ENCODE data around the gene DCDC2B. TPM values are rescaled to one million over a fixed set of nuclear protein-coding genes. Genes with fewer than 3 reads are reported as not detected.
A peak's percentile ranks its signal among the peaks of the same experiment; 100 is the strongest.
"Not testable (repeated sequence)": the region's sequence is repeated elsewhere in the genome, so short reads cannot be mapped to it uniquely, and the experiment has no call there.

The DCDC2B gene
- 10 to 100 TPM in 1 of 7 donors, 1 to 10 TPM in 1, under 1 TPM in 2, not detected in 3; 0.22 to 13.3 (median 0.99) TPM for total RNA-seq
- under 1 TPM in 1 of 2 donors, not detected in 1; 0.05 TPM for polyA plus RNA-seq
- long read RNA-seq, donor 1, partial matches to known transcripts, result 0 of 13 reads
- long read RNA-seq, donor 1, other reads (novel, unspliced or antisense), result 13 of 13 reads
- long read RNA-seq, donor 2, result 0 reads
- long read RNA-seq, donor 3, partial matches to known transcripts, result 0 of 7 reads
- long read RNA-seq, donor 3, other reads (novel, unspliced or antisense), result 6 of 7 reads

GRCh38 chr1:32208891-32209328 lies at the start of gene DCDC2B:
Gene DCDC2B (plus strand): TSS chr1:32209089. CDS start chr1:32209094, 5 bp downstream.
- H3K9me3 ChIP-seq, result no peaks in the 10 kb centered on the region
- DNase-seq, result peak in 2 of 5 donors; percentile 45 to 53
- no peak within 1 kb of the TSS for H3K27ac ChIP-seq
- intact Hi-C loops (cut with DNase I), result no loop called here
- no peaks in the 10 kb centered on the region for H3K27me3 ChIP-seq
- no peak within 1 kb of the TSS for H3K4me3 ChIP-seq
- TF ChIP-seq POLR2A (IDR thresholded peaks at IDR 0.05) (no peak), CTCF (IDR thresholded peaks at IDR 0.05) (no peak), EP300 (IDR thresholded peaks at IDR 0.05) (no peak)
- peaks cover 9% of the 10 kb centered on the region for H3K4me1 ChIP-seq (ENCODE audit: insufficient read depth)
- 79 to 81% (median 80%) methylated on average over 5 of the region's 5 CpGs for WGBS, 3 donors
- no peaks in the 10 kb centered on the region for H3K36me3 ChIP-seq

GRCh38 chr1:32159189-32159588 lies 49.7 kb upstream of the DCDC2B start:
- Histone ChIP-seq H3K27ac (no peak overlapping the region), H3K4me1 (ENCODE audit: insufficient read depth) (no peaks in the 10 kb centered on the region), H3K4me3 (no peak overlapping the region), H3K36me3 (no peaks in the 10 kb centered on the region), H3K9me3 (no peaks in the 10 kb centered on the region), H3K27me3 (no peaks in the 10 kb centered on the region)
- no peak for DNase-seq
- 59 to 65% (median 65%) methylated on average over 3 of the region's 3 CpGs for WGBS, 3 donors
- intact Hi-C loops (cut with DNase I), result no loop called here
- no peak for TF ChIP-seq EP300 (IDR thresholded peaks at IDR 0.05)
- TF ChIP-seq POLR2A (IDR thresholded peaks at IDR 0.05), result no peak
- no peak for TF ChIP-seq CTCF (IDR thresholded peaks at IDR 0.05)

GRCh38 chr1:32163405-32163804 lies 45.5 kb upstream of the DCDC2B start:
- Histone ChIP-seq H3K9me3 (no peaks in the 10 kb centered on the region), H3K36me3 (no peaks in the 10 kb centered on the region), H3K4me3 (no peak overlapping the region), H3K4me1 (ENCODE audit: insufficient read depth) (no peaks in the 10 kb centered on the region), H3K27me3 (no peaks in the 10 kb centered on the region), H3K27ac (no peak overlapping the region)
- intact Hi-C loops (cut with DNase I), result no loop called here
- TF ChIP-seq EP300 (IDR thresholded peaks at IDR 0.05) (no peak), POLR2A (IDR thresholded peaks at IDR 0.05) (no peak), CTCF (IDR thresholded peaks at IDR 0.05) (no peak)
- 93 to 97% (median 96%) methylated on average over 2 of the region's 2 CpGs for WGBS, 3 donors
- no peak for DNase-seq

DNA sequence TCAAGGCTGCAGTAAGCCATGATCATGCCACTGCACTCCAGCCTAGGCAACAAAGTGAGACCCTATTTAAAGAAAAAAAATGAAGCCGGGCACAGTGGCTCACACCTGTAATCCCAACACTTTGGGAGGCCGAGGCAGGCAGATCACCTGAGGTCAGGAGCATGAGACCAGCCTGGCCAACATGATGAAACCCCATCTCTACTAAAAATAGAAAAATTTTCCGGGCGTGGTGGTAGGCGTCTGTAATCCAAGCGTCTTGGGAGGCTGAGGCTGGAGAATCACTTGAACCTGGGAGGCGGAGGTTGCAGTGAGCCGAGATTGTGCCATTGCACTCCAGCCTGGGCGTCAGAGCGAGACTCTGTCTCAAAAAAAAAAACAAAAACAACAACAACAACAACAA lies 43.3 kb upstream of the DCDC2B start:
- H3K27me3 ChIP-seq; H3K4me1 ChIP-seq (ENCODE audit: insufficient read depth); H3K27ac ChIP-seq; H3K9me3 ChIP-seq; H3K36me3 ChIP-seq; DNase-seq; H3K4me3 ChIP-seq; intact Hi-C loops (cut with DNase I): not testable (repeated sequence)
- 92 to 94% (median 93%) methylated on average over 10 of the region's 10 CpGs for WGBS, 3 donors

- intact Hi-C loops (cut with DNase I), result no loop called here
- Histone ChIP-seq H3K27ac (no peak overlapping the region), H3K27me3 (no peaks in the 10 kb centered on the region), H3K4me1 (ENCODE audit: insufficient read depth) (no peaks in the 10 kb centered on the region), H3K4me3 (no peak overlapping the region), H3K9me3 (no peaks in the 10 kb centered on the region), H3K36me3 (no peaks in the 10 kb centered on the region)
- TF ChIP-seq CTCF (IDR thresholded peaks at IDR 0.05) (no peak), EP300 (IDR thresholded peaks at IDR 0.05) (no peak), POLR2A (IDR thresholded peaks at IDR 0.05) (no peak)
- 44 to 51% (median 45%) methylated on average over 4 of the region's 4 CpGs for WGBS, 3 donors
- DNase-seq, result no peak
These were observed 37.9 kb upstream of the DCDC2B start for GRCh38 chr1:32170991-32171390.

Data from ovary (tissue), 10 donors.